ENCODE results near the gene CYP19A1.

DNA sequence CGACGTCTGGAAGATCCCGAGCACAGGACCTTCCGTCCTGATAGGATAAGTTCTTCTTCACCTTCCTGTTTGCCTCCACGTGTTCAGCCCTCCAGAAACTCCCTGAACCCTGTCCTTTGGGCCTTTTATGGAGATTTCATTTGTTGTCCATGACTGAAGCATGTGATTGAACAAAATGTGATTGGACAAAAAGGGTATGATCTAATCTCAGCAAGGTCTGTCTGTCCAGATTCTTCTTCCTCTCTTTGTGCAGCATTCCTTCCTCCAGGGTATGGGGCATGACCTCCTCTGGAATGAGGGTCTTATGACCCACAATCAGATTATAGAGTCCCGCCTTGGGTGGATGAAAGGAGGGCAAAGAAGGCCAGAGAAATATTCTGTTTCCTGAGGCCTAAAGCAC lies at the start of gene CYP19A1:
- no peak for TF ChIP-seq SIN3A (IDR thresholded peaks at IDR 0.05; ENCODE audit: borderline replicate concordance, insufficient read depth, low read depth, low read length)
- TF ChIP-seq, protein P1, sequence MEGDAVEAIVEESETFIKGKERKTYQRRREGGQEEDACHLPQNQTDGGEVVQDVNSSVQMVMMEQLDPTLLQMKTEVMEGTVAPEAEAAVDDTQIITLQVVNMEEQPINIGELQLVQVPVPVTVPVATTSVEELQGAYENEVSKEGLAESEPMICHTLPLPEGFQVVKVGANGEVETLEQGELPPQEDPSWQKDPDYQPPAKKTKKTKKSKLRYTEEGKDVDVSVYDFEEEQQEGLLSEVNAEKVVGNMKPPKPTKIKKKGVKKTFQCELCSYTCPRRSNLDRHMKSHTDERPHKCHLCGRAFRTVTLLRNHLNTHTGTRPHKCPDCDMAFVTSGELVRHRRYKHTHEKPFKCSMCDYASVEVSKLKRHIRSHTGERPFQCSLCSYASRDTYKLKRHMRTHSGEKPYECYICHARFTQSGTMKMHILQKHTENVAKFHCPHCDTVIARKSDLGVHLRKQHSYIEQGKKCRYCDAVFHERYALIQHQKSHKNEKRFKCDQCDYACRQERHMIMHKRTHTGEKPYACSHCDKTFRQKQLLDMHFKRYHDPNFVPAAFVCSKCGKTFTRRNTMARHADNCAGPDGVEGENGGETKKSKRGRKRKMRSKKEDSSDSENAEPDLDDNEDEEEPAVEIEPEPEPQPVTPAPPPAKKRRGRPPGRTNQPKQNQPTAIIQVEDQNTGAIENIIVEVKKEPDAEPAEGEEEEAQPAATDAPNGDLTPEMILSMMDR (IDR thresholded peaks at IDR 0.05): no peak
- no peak for TF ChIP-seq POLR2AphosphoS5 (IDR thresholded peaks at IDR 0.05; ENCODE audit: low read depth, low read length)
